ENCODE measurements around the gene SERPINI1.
A peak's percentile ranks its signal among the peaks of the same experiment; 100 is the strongest.

Gene SERPINI1

GRCh38 chr3:167735233-167736138, at the start of gene SERPINI1:
Gene SERPINI1 (plus strand): TSS chr3:167735721. CDS start chr3:167789129, 53,408 bp downstream.
- peak; percentile 77 to 80 for DNase-seq

GRCh38 chr3:167691366-167691765, 44.2 kb upstream of the SERPINI1 start:
- DNase-seq = peak; percentile 10 to 29

GRCh38 chr3:167694121-167694520, 41.4 kb upstream of the SERPINI1 start:
- no peak for DNase-seq

GRCh38 chr3:167700046-167700445, 35.5 kb upstream of the SERPINI1 start:
- DNase-seq = no peak

- DNase-seq = no peak
Observed at GRCh38 chr3:167700926-167701325, 34.6 kb upstream of the SERPINI1 start.

- DNase-seq = no peak
Observed at GRCh38 chr3:167705840-167706239, 29.7 kb upstream of the SERPINI1 start.

GRCh38 chr3:167709690-167710089, 25.8 kb upstream of the SERPINI1 start:
- no peak for DNase-seq

GRCh38 chr3:167710552-167710951, 25.0 kb upstream of the SERPINI1 start:
- no peak for DNase-seq

- no peak for DNase-seq
Observed at GRCh38 chr3:167711439-167711838, 24.1 kb upstream of the SERPINI1 start.

- DNase-seq = no peak
Observed at GRCh38 chr3:167712445-167712844, 23.1 kb upstream of the SERPINI1 start.

- DNase-seq = no peak
Observed at GRCh38 chr3:167714871-167715270, 20.6 kb upstream of the SERPINI1 start.

GRCh38 chr3:167716920-167717319, 18.6 kb upstream of the SERPINI1 start:
- DNase-seq = no peak

- no peak for DNase-seq
Observed at GRCh38 chr3:167718582-167718981, 16.9 kb upstream of the SERPINI1 start.

GRCh38 chr3:167723025-167723512, 12.5 kb upstream of the SERPINI1 start:
- DNase-seq = no peak

- DNase-seq = no peak
Observed at GRCh38 chr3:167723872-167724271, 11.6 kb upstream of the SERPINI1 start.

- DNase-seq = no peak
Observed at GRCh38 chr3:167728176-167728575, 7.3 kb upstream of the SERPINI1 start.

GRCh38 chr3:167728632-167729323, 6.7 kb upstream of the SERPINI1 start:
- DNase-seq = no peak

GRCh38 chr3:167729591-167729990, 5.9 kb upstream of the SERPINI1 start:
- no peak for DNase-seq

- DNase-seq = no peak
Observed at GRCh38 chr3:167731393-167731792, 4.1 kb upstream of the SERPINI1 start.

- no peak for DNase-seq
Observed at GRCh38 chr3:167732313-167733065, 3.0 kb upstream of the SERPINI1 start.

GRCh38 chr3:167733961-167734497, 1.5 kb upstream of the SERPINI1 start:
- DNase-seq = no peak

GRCh38 chr3:167734498-167735232, 856 bp upstream of the SERPINI1 start, which contains the start of gene PDCD10:
Gene PDCD10 (minus strand): TSS chr3:167734892. CDS start chr3:167720157, 14,735 bp downstream.
- peak; percentile 92 to 95 for DNase-seq
